SIG-M5 treated with dmso at 0.1 percent for 504 hours (cell line): ENCODE results near the gene ENTPD3.

Experiments
- DNase-seq: peaks from one replicate; lab custom pipeline; 2025; ENCODE audit not compliant: unreplicated experiment; lab: John Stamatoyannopoulos, UW

The ENTPD3 gene

GRCh38 chr3:40404591-40405198 is 17.7 kb downstream of the ENTPD3 start:
- DNase-seq: no peak

GRCh38 chr3:40407007-40407406 is 20.0 kb downstream of the ENTPD3 start:
- DNase-seq: no peak

GRCh38 chr3:40407611-40408010 is 20.6 kb downstream of the ENTPD3 start:
- DNase-seq: no peak

DNA sequence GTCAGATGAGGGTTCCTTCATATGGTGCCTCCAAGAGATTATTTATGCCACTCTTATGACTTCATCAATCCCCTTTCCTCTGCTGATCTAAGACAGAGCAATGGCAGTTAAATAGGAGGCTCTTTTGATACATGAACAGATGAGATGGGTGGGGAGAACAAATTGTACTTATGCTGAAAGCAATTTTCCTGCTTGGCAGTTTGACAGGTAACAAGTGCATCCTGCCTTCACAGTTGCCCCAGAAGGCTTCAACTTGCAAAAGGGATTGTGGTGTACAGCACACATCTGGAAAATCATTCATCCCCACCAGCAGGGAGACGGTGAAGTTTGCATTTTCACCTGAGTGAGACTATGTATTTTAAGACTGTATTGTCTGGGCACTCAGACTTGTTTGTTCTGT is 27.3 kb downstream of the ENTPD3 start:
- DNase-seq: no peak

GRCh38 chr3:40417845-40418543 is 31.0 kb downstream of the ENTPD3 start:
- peak; percentile 33 for DNase-seq

- DNase-seq: no peak
These were observed 35.9 kb downstream of the ENTPD3 start for GRCh38 chr3:40422861-40423260.

- no peak for DNase-seq
These were observed 40.2 kb downstream of the ENTPD3 start for GRCh38 chr3:40427045-40427669.

- DNase-seq: no peak
These were observed 45.8 kb downstream of the ENTPD3 start for GRCh38 chr3:40432793-40433192.

DNA sequence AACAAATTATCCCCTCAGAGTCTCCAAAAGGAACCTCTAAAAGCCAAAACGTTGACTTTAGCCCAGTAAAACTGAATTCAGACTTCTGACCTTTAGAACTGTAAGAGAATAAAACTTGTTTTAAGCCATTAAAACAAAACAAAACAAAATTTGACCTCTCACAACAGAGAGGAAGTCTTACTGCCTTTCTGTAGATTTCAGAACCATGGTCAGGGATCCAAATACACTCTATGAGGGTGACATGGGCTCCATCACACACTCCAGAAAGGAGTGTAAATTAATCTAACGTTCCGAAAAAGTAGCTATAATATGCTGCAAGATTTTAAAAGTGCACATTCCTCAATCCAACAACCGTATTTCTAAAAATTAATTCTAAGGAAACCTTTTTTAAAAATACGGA is 50.9 kb downstream of the ENTPD3 start:
- no peak for DNase-seq

GRCh38 chr3:40445062-40445461 is 58.1 kb downstream of the ENTPD3 start:
- no peak for DNase-seq

- DNase-seq: no peak
These were observed 58.9 kb downstream of the ENTPD3 start for GRCh38 chr3:40445880-40446279.

- no peak for DNase-seq
These were observed 63.5 kb downstream of the ENTPD3 start for GRCh38 chr3:40450438-40450837.

- DNase-seq: no peak
These were observed 64.6 kb downstream of the ENTPD3 start for GRCh38 chr3:40451551-40451950.

GRCh38 chr3:40452057-40452456 is 65.1 kb downstream of the ENTPD3 start:
- DNase-seq: no peak

DNA sequence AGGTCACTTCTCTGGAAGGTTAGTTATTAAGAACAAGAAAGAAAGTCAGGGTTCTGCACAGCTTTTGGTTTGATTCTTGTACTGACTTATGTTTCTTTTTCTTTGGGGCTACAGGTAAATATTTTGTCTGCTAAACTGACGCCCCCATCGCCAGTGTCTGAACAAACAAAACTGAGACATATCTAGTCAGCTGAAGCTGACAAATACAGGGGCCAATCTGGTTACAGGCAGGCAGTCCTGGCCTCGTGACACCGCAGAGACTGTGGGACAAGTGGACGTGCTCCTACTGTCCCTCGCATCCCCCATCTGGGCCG is 65.5 kb downstream of the ENTPD3 start:
- no peak for DNase-seq

- peak; percentile 100 for DNase-seq
These were observed 66.1 kb downstream of the ENTPD3 start for GRCh38 chr3:40452876-40453730.

- no peak for DNase-seq
These were observed 66.9 kb downstream of the ENTPD3 start for GRCh38 chr3:40453933-40454332.

GRCh38 chr3:40455328-40455727 is 68.3 kb downstream of the ENTPD3 start:
- no peak for DNase-seq

DNA sequence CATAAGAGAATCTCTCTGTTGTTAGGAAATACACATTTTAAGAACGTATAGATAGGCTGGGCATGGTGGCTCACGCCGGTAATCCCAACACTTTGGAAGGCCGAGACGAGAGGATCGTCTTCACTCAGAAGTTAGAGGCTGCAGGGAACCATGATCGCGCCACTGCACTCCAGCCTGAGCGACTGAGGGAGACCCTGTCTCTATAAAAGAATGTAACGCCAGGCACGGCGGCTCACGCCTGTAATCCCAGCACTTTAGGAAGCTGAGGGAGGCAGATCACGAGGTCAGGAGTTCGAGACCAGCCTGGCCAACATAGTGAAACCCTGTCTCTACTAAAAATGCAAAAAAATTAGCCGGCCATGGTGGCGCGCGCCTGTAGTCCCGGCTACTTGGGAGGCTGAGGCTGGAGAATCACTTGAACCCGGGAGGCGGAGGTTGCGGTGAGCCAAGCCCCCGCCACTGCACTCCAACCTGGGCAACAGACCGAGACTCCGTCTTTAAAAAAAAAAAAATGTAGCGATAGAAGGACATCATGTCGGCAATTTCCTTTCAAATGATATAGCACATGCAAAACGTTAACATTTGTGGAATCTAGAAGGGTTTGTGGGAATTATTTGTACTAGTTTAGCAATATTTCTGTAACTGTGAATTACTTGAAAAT is 69.4 kb downstream of the ENTPD3 start:
- no peak for DNase-seq

- DNase-seq: peak; percentile 96
These were observed 70.2 kb downstream of the ENTPD3 start, which contains the start of gene RPL14 for GRCh38 chr3:40456940-40457823. Gene RPL14, plus strand, starts transcription at chr3:40457339. Its CDS starts 133 bp downstream, at chr3:40457472.
